NCI-H2227 (cell line): ENCODE results near the gene ENTHD1.
A peak's percentile ranks its signal among the peaks of the same experiment; 100 is the strongest.

Experiments used
- DNase-seq: peaks from one replicate; lab custom pipeline; 2025; ENCODE audit not compliant: unreplicated experiment; lab: John Stamatoyannopoulos, UW

The ENTHD1 gene

GRCh38 chr22:39893526-39893925, at the start of gene ENTHD1:
ENTHD1 (minus strand) TSS chr22:39893760; CDS start chr22:39887748, 6,012 bp downstream.
- DNase-seq, result no peak

DNA sequence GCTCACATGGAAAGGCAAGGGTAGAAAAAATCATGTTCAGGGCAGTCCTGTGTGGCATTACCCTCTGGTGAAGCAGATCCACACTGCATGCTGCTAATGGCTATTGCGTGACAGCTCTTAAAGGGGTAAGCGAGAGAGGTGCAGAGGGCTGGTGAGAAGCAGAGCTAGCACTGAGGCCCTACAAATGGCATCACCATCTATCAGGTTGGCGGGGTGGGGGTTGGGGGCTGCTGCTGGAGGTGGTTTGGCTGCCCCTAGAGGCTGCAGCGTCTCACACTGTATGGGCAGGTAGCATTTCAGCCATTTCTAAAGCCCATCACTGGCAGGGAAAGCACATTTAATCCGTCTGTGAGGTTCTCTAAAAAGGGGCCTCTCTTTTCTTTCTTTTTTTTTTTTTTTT, 49.8 kb upstream of the ENTHD1 start:
- peak; percentile 21 for DNase-seq

DNA sequence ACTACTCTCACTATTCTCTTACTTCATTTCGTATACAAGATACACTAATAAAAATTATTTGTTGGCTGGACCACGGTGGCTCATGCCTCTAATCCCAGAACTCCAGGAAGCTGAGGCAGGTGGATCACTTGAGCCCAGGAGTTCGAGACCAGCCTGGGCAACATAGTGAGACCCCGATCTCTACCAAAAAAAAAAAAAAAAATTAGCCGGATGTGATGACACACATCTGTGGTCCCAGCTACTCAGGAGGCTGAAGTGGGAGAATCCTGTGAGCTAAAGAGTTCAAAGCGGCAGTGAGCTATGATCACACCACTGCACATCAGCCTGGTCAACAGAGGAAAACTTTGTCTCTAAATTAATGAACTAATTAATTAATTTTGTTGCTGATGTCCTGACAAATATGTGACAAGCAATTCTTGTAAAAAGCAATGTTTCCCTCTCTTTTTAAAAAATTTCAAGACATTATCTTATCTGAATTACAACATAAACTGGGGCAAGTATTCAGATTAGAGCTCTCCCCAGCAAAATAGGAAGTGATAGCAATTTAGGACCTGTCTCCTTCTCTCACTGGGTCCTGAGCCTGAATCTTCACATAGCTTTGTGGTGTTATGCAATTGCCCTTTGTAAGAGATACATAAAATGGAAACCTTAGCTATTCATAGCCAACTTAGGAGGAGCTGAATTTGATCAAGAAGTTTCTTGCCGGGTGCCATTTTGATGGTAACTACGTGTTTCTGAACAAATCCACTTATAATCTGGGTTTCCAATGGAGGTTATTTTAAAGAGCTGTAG, 49.1 kb upstream of the ENTHD1 start:
- no peak for DNase-seq

GRCh38 chr22:39941601-39942000, 48.0 kb upstream of the ENTHD1 start:
- DNase-seq, result no peak

GRCh38 chr22:39940757-39941305, 47.3 kb upstream of the ENTHD1 start:
- no peak for DNase-seq

DNA sequence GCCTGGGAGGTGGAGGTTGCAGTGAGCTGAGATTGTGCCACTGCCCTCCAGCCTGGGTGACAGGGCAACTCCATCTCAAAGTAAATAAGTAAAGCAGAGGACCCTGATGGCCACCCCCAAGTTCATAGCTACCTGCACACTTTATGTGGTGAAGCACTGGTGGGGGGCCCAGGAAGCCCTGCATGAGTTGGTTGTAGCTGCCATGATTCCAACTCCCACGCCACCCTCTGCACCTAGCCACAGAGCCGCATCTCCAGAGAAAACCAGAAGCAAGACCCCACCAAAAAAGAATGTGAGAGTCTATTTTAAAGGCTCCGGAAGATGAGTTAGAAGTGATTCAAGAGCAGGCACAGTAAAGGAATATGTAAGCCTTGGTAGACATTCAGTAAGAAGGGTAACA, 46.3 kb upstream of the ENTHD1 start:
- DNase-seq, result no peak

GRCh38 chr22:39938509-39939111, 45.0 kb upstream of the ENTHD1 start:
- no peak for DNase-seq

DNA sequence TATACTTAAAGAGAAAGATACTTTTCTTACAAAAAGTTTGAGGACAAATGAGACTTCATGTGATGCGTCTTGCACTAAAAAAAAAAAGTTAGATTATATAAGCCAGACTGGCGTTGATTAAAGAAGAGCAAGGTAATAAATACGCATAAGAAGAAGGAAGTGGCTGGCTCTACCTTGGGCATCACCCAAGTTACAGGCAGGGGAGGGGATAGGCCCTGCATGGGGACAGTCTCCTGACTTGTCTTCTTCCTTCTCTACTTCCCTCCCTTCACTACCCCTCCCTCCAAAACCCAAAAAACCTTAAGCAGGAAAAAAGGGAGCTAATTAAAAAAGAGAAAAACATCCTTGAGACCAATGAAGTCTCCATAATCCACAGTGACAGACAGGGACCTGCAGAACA, 44.3 kb upstream of the ENTHD1 start:
- no peak for DNase-seq

DNA sequence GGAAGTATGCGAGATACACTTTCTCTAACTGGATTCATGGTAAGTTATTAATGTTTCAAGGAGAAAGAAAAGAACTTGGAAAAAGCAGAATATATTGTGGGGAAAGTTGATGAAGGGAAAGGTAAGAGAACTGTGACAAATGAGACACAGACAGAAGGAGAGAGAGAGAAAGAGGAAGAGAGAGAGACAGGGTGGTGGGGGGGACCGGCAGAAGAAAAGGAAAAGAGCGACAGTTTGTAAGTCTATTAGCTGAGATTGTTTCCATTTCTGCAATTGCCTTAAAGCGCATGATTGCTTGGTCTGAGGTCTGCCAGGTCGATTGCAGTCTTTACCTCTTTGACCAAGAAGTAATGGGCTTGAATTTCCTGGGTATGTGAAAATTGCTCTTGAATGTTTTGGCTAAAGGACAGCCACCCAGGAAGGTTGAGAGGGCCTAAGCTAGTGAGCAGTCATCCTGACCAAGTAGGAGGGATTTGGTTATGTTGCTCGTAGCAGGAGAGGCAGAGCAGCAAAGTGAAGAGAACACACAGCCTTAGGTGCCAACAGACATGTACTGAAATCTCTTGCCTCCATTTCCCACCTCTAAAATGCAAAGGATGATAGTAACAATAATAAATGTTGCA, 43.1 kb upstream of the ENTHD1 start:
- no peak for DNase-seq

GRCh38 chr22:39935612-39936011, 42.1 kb upstream of the ENTHD1 start:
- no peak for DNase-seq

- DNase-seq, result no peak
These were observed 41.6 kb upstream of the ENTHD1 start for GRCh38 chr22:39935116-39935515.

DNA sequence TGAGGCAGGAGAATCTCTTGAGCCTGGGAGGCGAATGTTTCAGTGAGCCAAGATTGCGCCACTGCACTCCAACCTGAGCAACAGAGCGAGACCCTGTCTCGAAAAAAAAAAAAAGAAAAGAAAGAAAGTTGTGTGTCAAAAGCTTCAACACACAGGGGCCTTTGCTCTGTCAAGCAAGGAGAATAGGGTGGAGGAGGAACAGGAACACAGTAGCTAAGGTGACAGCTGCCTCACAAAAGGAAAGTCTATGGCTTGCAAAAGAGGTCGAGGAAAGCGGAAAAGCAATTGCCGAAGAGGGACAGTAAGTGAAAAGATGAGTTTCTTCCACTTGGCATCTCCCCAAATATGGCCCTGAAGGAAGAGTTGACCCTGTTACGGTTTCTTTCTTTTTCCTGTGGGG, 40.2 kb upstream of the ENTHD1 start:
- DNase-seq, result no peak

- DNase-seq, result no peak
These were observed 39.5 kb upstream of the ENTHD1 start for GRCh38 chr22:39932918-39933649.

GRCh38 chr22:39932166-39932565, 38.6 kb upstream of the ENTHD1 start:
- no peak for DNase-seq

- no peak for DNase-seq
These were observed 37.7 kb upstream of the ENTHD1 start for GRCh38 chr22:39931251-39931650.

GRCh38 chr22:39928536-39929520, 35.3 kb upstream of the ENTHD1 start:
- no peak for DNase-seq

DNA sequence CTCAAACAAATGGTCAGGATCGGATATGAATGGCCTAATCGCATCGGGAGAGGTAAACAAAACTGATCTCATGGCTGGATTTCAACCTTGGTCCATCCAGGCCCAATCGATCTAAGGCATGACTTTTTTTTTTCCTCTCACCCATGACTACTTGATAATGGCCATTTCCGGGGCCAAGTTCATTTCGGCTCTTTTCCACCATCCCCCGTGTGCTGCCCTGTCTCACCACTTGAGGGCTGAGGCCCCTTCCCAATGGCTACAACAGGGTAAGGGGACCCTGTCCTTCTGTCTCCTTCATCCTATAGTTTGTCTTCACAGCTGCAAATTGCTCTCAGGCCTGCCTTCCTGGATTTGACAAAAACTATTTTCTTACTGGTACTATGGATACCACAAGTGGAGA, 34.0 kb upstream of the ENTHD1 start:
- no peak for DNase-seq

GRCh38 chr22:39926753-39927152, 33.2 kb upstream of the ENTHD1 start:
- DNase-seq, result no peak

- no peak for DNase-seq
These were observed 32.5 kb upstream of the ENTHD1 start for GRCh38 chr22:39925909-39926679.
